Hair follicle dermal papilla cell (primary cell): ENCODE results near the gene SNED1. TPM values are rescaled to one million over a fixed set of nuclear protein-coding genes. Genes with fewer than 3 reads are reported as not detected.

ENCODE experiments used
- small RNA-seq: library from RNA; depleted of rRNA; stranded (forward); fragments of <200 nt; gene quantifications from one replicate; pipeline ENCODE3, GENCODE V24; 2012
- total RNA-seq: library from RNA; depleted of rRNA; stranded (reverse); fragments of >200 nt; gene quantifications from 2 replicates; pipeline ENCODE4 v1.2.3, GENCODE V29; 2012

SNED1 gene
- total RNA-seq = 104 and 209 TPM in 2 replicates

DNA sequence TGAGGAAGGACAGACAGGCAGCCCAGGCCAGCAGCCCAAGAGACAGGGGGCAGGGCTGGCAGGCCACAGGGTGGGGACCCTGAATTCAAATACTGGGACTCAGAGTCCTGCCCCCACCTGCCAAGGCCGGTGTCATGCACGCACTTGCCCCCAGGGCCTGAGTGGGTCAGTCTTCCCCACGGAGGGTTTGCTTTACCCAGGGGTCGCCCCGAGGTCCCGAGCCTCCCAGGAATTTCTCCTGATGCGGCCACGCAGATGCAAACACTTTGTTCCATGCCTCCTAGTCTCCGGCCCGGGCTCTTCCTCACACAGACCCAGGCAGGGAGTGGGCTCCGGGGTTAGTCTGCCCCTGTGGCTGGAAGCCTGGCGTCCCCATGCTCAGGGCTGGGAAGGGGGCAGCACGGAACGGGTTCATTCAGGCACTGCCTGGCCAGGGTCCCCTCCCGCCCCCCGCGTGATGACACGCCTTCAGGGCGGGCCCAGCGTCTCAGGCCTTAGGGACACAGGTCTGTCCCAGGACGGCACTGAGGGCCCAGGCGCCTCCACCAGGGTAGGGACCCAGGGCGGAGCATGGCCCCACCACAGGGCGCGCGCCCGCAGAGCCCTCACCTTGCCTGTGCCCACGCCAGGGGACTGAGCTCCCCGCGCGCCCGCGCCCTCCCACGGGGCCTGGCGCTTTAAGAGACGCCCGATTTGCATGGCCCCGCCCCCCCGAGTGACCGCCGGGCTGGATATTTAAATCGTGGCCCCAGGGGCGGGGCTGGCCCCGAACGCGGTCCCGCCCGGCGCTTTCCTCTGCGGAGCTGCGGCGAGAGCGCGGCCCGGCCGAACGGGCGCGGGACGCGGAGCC, at the start of gene SNED1:
Gene SNED1 (plus strand): TSS at position 763 of the 850 bp plus-strand sequence. CDS start 220 bp downstream, outside the sequence.

DNA sequence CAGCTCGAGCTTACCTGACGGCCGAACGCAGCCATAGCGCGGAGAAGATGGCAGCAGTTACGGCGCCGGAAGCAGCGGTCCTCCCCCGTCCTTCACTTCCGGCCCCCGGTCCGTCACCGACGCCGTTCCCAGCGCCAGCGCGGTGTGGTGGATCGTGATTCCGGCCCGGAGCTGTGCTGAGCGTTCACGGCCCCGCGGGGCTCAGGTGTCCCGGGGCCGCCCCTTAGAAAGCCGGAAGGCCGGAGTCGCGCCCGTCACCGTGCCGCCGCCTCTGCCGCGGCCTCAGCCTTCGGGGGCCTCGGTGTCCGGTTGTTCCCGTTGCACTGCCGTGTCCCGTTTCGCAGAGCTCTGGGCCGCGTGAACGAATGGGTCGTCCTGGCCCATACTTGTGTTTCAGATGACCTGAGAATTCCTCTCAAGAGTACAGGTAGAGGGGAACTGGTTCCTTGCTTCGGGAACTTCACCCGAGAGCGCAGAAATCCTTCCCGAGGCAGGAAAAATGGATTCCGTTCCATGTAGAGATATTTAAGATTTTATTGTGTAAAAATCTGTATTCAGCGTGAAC, 103.9 kb downstream of the SNED1 start, which contains the start of gene MTERF4:
Gene MTERF4 (minus strand): TSS at position 49 of the 565 bp plus-strand sequence. CDS start 14 bp downstream, at position 35.

Small RNA genes within 50 kb of the gene (small RNA-seq; reads per million reads assigned to genes)
- gene AC005237.2 = not detected

Other genes with a start within 250 kb of the SNED1 start
- gene KIF1A, start 178.4 kb upstream of the SNED1 start, total RNA-seq = not detected in 2 replicates
- gene AGXT, start 129.8 kb upstream of the SNED1 start, total RNA-seq = not detected in 2 replicates
- gene MAB21L4, start 102.5 kb upstream of the SNED1 start, total RNA-seq = not detected in 2 replicates
- 0.49 and 0.81 TPM in 2 replicates for gene CROCC2, start 92.3 kb upstream of the SNED1 start, total RNA-seq
- 29.0 and 37.2 TPM in 2 replicates for gene MTERF4, start 103.7 kb downstream of the SNED1 start, total RNA-seq
- 1.5 and 91.1 TPM in 2 replicates for gene PASK, start 150.9 kb downstream of the SNED1 start, total RNA-seq
- gene PPP1R7, start 151.8 kb downstream of the SNED1 start, total RNA-seq = 39.4 and 48.0 TPM in 2 replicates
- 0.12 and 0.49 TPM in 2 replicates for gene ANO7, start 190.1 kb downstream of the SNED1 start, total RNA-seq